GM19463 (cell line): ENCODE data around the gene C1orf198.

Experiments
- ATAC-seq: cut with Tn5 transposase; IDR thresholded peaks from one replicate; pipeline ENCODE4 v1.9.1; 2021; ENCODE audit warnings: mild to moderate bottlenecking, moderate library complexity; ENCODE audit not compliant: unreplicated experiment

The C1orf198 gene

GRCh38 chr1:230790026-230790425 lies 78.3 kb downstream of the C1orf198 start:
- ATAC-seq, result no peak

DNA sequence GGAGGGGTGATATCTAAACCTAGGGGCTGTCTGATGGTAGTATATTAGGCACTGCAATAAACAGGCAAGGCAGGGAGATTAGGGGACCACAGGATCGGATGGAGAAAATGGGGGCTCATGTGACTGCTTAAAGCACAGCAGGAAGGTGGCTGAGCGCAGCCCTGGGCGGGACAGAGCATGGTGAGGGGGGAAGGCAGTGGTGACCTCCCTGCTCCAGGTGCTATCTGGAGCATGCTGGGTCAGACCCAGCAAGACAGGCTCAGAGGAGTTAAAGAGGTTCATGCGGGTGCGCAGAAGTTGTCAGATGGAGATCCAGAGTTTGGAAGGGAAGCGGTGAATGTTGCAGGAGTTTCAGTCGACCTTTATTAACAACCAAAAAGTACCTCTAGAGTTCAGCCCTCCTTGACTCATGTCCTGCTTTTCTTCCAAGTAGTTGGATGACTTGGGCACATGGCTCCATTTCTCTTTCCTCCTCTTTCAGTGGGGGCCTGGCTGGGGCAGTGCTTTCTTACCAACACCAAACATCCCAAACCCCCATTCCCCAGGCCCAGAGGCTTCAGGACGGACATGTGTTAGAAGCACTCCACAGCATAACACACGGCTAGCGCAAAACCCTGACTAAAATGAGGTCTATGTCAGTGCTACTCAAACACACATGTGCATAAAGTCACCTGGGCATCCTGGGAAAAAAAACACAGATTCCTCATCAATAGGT lies 79.6 kb downstream of the C1orf198 start:
- ATAC-seq, result no peak

GRCh38 chr1:230787471-230787870 lies 80.8 kb downstream of the C1orf198 start:
- no peak for ATAC-seq
